DND-41 (cell line): Measurements from ENCODE around the gene FAM9C.

Experiments
- EZH2 ChIP-seq: IDR thresholded peaks from 3 replicates; pipeline ENCODE4 v1.6.1; 2012; ENCODE audit warnings: borderline replicate concordance, low read depth, mild to moderate bottlenecking, moderate library complexity, low read length, inconsistent platforms; ENCODE audit not compliant: severe bottlenecking
- TF ChIP-seq, protein P1 (sequence below): IDR thresholded peaks from 2 replicates; pipeline ENCODE4 v1.5.1; 2012; ENCODE audit warnings: borderline replicate concordance, low read length, moderate library complexity, mild to moderate bottlenecking; ENCODE audit not compliant: poor library complexity, severe bottlenecking; ENCODE audit errors: extremely low read depth

DNA sequence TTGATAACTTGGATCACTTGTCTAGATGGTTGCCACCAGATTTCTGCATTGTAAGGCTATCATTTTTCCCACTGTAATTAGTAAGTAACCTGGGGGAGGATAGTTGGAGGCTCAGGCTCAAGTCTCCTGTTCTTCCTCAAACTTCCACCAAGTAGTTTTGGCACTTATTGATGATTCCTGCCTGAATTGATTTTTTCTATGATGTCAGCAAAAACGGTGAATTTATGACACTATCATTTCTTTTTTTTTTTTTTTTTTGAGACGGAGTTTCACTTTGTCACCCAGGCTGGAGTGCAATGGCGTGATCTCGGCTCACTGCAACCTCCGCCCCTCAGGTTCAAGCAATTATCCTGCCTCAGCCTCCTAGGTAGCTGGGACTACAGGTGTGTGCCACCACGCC lies 57.1 kb downstream of the FAM9C start:
- TF ChIP-seq, protein P1, sequence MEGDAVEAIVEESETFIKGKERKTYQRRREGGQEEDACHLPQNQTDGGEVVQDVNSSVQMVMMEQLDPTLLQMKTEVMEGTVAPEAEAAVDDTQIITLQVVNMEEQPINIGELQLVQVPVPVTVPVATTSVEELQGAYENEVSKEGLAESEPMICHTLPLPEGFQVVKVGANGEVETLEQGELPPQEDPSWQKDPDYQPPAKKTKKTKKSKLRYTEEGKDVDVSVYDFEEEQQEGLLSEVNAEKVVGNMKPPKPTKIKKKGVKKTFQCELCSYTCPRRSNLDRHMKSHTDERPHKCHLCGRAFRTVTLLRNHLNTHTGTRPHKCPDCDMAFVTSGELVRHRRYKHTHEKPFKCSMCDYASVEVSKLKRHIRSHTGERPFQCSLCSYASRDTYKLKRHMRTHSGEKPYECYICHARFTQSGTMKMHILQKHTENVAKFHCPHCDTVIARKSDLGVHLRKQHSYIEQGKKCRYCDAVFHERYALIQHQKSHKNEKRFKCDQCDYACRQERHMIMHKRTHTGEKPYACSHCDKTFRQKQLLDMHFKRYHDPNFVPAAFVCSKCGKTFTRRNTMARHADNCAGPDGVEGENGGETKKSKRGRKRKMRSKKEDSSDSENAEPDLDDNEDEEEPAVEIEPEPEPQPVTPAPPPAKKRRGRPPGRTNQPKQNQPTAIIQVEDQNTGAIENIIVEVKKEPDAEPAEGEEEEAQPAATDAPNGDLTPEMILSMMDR = no peak
- TF ChIP-seq EZH2 = no peak
